Measurements from ENCODE around the gene WWOX. TPM values are rescaled to one million over a fixed set of nuclear protein-coding genes. Genes with fewer than 3 reads are reported as not detected.

The WWOX gene
- total RNA-seq, 2 donors from 2014 or later: 30.0 to 35.4 TPM

DNA sequence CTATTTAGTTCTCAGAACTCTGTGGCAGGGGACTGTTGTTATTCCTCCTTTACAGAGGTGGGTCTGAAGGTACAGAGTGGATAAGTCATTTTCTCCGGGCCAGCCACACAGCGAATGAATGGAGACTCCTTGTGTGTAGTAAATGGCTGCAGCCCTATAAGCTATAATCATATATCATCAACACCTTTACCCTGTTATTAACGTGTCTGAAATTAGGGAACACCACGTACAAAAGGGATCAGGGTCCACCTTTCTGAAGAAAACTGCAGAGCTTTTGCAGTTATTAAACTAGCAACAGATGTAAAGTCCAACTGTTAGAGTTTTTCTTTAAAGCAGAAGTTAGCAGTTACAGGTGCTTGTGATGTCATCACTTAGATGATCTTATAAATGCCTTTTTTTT is 804.4 kb downstream of the WWOX start:
- no peak overlapping the region for H3K27ac Mint-ChIP-seq
- no peak overlapping the region for H3K4me3 ChIP-seq (ENCODE audit: low read length)
- no peaks in the 10 kb centered on the region for H3K27me3 Mint-ChIP-seq (ENCODE audit: insufficient read depth)
- H3K9me3 ChIP-seq (ENCODE audit: control insufficient read depth, low read length): no peaks in the 10 kb centered on the region
- H3K4me1 ChIP-seq (ENCODE audit: control insufficient read depth, insufficient read depth, low read length): peaks cover 7% of the 10 kb centered on the region
- no peak overlapping the region for H3K9ac ChIP-seq (ENCODE audit: extremely low read depth, low read length, poor library complexity, severe bottlenecking)
- peaks cover 8% of the 10 kb centered on the region for H3K9me3 Mint-ChIP-seq
- H3K4me3 Mint-ChIP-seq: no peak overlapping the region
- TF ChIP-seq, protein P1, sequence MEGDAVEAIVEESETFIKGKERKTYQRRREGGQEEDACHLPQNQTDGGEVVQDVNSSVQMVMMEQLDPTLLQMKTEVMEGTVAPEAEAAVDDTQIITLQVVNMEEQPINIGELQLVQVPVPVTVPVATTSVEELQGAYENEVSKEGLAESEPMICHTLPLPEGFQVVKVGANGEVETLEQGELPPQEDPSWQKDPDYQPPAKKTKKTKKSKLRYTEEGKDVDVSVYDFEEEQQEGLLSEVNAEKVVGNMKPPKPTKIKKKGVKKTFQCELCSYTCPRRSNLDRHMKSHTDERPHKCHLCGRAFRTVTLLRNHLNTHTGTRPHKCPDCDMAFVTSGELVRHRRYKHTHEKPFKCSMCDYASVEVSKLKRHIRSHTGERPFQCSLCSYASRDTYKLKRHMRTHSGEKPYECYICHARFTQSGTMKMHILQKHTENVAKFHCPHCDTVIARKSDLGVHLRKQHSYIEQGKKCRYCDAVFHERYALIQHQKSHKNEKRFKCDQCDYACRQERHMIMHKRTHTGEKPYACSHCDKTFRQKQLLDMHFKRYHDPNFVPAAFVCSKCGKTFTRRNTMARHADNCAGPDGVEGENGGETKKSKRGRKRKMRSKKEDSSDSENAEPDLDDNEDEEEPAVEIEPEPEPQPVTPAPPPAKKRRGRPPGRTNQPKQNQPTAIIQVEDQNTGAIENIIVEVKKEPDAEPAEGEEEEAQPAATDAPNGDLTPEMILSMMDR (conservative IDR thresholded peaks at IDR 0.05): no peak
- peaks cover 32% of the 10 kb centered on the region for H3K4me1 Mint-ChIP-seq
- H3K27me3 ChIP-seq (ENCODE audit: control insufficient read depth, insufficient read depth, low read length, poor library complexity, severe bottlenecking): no peaks in the 10 kb centered on the region
- H3K36me3 Mint-ChIP-seq (ENCODE audit: low read depth): no peaks in the 10 kb centered on the region
- DNase-seq: no peak
- WGBS, 2 experiments (ENCODE audit: insufficient coverage in 1 of 2, insufficient read length in 1 of 2): 80 to 91% methylated on average over 2 to 4 of the region's 4 CpGs
- H3K27ac ChIP-seq (ENCODE audit: low read depth, low read length): no peak overlapping the region
- no peaks in the 10 kb centered on the region for H3K36me3 ChIP-seq (ENCODE audit: control insufficient read depth, insufficient read depth, low read length)

DNA sequence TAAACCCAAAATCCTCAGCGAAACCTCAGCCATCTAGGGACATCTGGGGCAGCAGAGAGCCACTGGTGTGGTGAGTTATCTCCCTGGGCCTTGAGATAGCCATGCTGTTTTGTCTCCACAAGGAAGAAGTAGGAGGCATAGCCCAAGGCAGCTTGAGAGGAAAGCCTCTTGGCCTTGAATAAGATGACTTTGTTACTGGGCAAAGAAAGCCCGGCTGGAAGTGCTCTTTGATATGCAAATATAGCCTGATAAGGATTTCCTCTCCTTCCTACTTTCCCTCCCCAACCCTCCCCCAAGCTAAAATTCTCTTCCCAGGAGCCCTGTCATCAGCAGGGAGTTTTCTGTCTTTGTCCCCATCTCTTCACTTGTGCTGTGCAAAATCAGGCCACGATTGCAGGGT is 806.7 kb downstream of the WWOX start:
- 32 to 43% methylated on average over 2 to 3 of the region's 3 CpGs for WGBS, 2 experiments (ENCODE audit: insufficient coverage in 1 of 2, insufficient read length in 1 of 2)
- H3K27ac Mint-ChIP-seq: peak overlapping the region; percentile 74
- peak; percentile 79 for DNase-seq
- Histone ChIP-seq H3K4me1 (ENCODE audit: control insufficient read depth, insufficient read depth, low read length) (peaks cover 7% of the 10 kb centered on the region), H3K4me3 (ENCODE audit: low read length) (no peak overlapping the region), H3K27ac (ENCODE audit: low read depth, low read length) (no peak overlapping the region), H3K36me3 (ENCODE audit: control insufficient read depth, insufficient read depth, low read length) (no peaks in the 10 kb centered on the region), H3K9ac (ENCODE audit: extremely low read depth, low read length, poor library complexity, severe bottlenecking) (no peak overlapping the region), H3K27me3 (ENCODE audit: control insufficient read depth, insufficient read depth, low read length, poor library complexity, severe bottlenecking) (no peaks in the 10 kb centered on the region), H3K9me3 (ENCODE audit: control insufficient read depth, low read length) (peaks cover 13% of the 10 kb centered on the region)
- peaks cover 6% of the 10 kb centered on the region for H3K36me3 Mint-ChIP-seq (ENCODE audit: low read depth)
- H3K27me3 Mint-ChIP-seq (ENCODE audit: insufficient read depth): no peaks in the 10 kb centered on the region
- peak overlapping the region; percentile 2 for H3K4me3 Mint-ChIP-seq
- peaks cover 18% of the 10 kb centered on the region for H3K9me3 Mint-ChIP-seq
- peaks cover 32% of the 10 kb centered on the region for H3K4me1 Mint-ChIP-seq
- TF ChIP-seq, protein P1 (conservative IDR thresholded peaks at IDR 0.05): peak; percentile 53

DNA sequence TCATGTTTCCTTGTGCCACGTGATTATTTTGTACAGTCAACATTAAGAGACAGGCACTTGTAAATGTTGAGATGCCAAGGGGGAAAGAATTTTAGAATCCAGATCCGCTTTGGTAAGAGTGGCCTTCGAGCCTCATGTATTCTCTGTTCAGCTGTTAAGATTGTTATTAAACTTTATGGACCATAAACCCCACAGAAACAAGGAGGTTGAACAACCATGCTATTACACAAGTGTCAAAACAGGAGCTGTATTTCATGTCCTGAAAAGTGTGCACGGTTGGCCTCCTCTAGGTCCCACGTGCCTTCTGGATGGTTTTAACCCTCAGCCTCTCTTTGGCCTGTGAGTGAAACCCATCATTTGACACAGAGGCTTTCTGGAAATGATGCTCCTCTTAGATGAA is 809.8 kb downstream of the WWOX start:
- no peak overlapping the region for H3K4me3 ChIP-seq (ENCODE audit: low read length)
- no peaks in the 10 kb centered on the region for H3K36me3 ChIP-seq (ENCODE audit: control insufficient read depth, insufficient read depth, low read length)
- H3K9me3 ChIP-seq (ENCODE audit: control insufficient read depth, low read length): peaks cover 23% of the 10 kb centered on the region
- no peak overlapping the region for H3K9ac ChIP-seq (ENCODE audit: extremely low read depth, low read length, poor library complexity, severe bottlenecking)
- no peaks in the 10 kb centered on the region for H3K27me3 ChIP-seq (ENCODE audit: control insufficient read depth, insufficient read depth, low read length, poor library complexity, severe bottlenecking)
- Mint-ChIP-seq H3K27ac (no peak overlapping the region), H3K4me3 (no peak overlapping the region), H3K9me3 (peaks cover 24% of the 10 kb centered on the region), H3K36me3 (ENCODE audit: low read depth) (peaks cover 7% of the 10 kb centered on the region), H3K27me3 (ENCODE audit: insufficient read depth) (no peaks in the 10 kb centered on the region), H3K4me1 (peaks cover 32% of the 10 kb centered on the region)
- no peak for DNase-seq
- peaks cover 7% of the 10 kb centered on the region for H3K4me1 ChIP-seq (ENCODE audit: control insufficient read depth, insufficient read depth, low read length)
- TF ChIP-seq, protein P1 (conservative IDR thresholded peaks at IDR 0.05): no peak
- no peak overlapping the region for H3K27ac ChIP-seq (ENCODE audit: low read depth, low read length)
- WGBS, 2 experiments (ENCODE audit: insufficient coverage in 1 of 2, insufficient read length in 1 of 2): 96 to 97% methylated on average over 3 to 5 of the region's 5 CpGs

Measured in endodermal cell (in vitro differentiated cells).